DND-41 (cell line): ENCODE measurements around the gene TSPO.

Source experiments
- ATAC-seq: fragments of 200-7000 bp; cut with Tn5 transposase; 3 replicates; pipeline ENCODE4 v1.9.1; 2021; ENCODE audit warnings: low read depth; ENCODE audit not compliant: insufficient read depth
- DNase-seq: peaks from one replicate; pipeline ENCODE4 v3.0.0-alpha.2; 2020
- H2AFZ ChIP-seq: 2 replicates; pipeline ENCODE4 v1.6.0; 2012; ENCODE audit warnings: low read depth, low read length
- H3K27ac ChIP-seq: 2 replicates; pipeline ENCODE4 v1.5.1; 2012; ENCODE audit warnings: low read length, inconsistent platforms
- H3K27me3 ChIP-seq: fragments of 200-600 bp; sonication (generic); 2 replicates; pipeline ENCODE4 v1.6.0; 2012; ENCODE audit warnings: low read length, mild to moderate bottlenecking, inconsistent platforms; ENCODE audit not compliant: insufficient read depth, poor library complexity
- H3K36me3 ChIP-seq: 2 replicates; pipeline ENCODE4 v1.5.1; 2012; ENCODE audit warnings: low read length, inconsistent platforms; ENCODE audit not compliant: insufficient read depth
- H3K4me1 ChIP-seq: 2 replicates; pipeline ENCODE4 v1.5.1; 2012; ENCODE audit warnings: mild to moderate bottlenecking, low read length; ENCODE audit not compliant: insufficient read depth
- H3K4me2 ChIP-seq: 2 replicates; pipeline ENCODE4 v1.6.0; 2012; ENCODE audit warnings: mild to moderate bottlenecking, moderate library complexity, low read length, inconsistent platforms; ENCODE audit not compliant: insufficient read depth
- H3K4me3 ChIP-seq, 2 experiments: fragments of 200-600 bp in 1 of 2; shearing (Covaris generic) in 1 of 2; 2 replicates each; pipeline ENCODE4 v1.5.1; 2012 to 2016; ENCODE audit warnings: inconsistent platforms in 2 of 2, low read length in 2 of 2, mild to moderate bottlenecking in 2 of 2, low read depth in 1 of 2, moderate library complexity in 1 of 2
- H3K79me2 ChIP-seq: 2 replicates; pipeline ENCODE4 v1.6.0; 2012; ENCODE audit warnings: low read length, inconsistent platforms; ENCODE audit not compliant: insufficient read depth
- H3K9ac ChIP-seq: 2 replicates; pipeline ENCODE4 v1.6.0; 2012; ENCODE audit warnings: low read depth, mild to moderate bottlenecking, inconsistent platforms, low read length, moderate library complexity
- H3K9me3 ChIP-seq: 2 replicates; pipeline ENCODE4 v1.5.1; 2012; ENCODE audit warnings: low read length, moderate library complexity, mild to moderate bottlenecking, inconsistent platforms; ENCODE audit not compliant: insufficient read depth, severe bottlenecking
- H4K20me1 ChIP-seq: 2 replicates; pipeline ENCODE4 v1.6.0; 2012; ENCODE audit warnings: low read length; ENCODE audit not compliant: insufficient read depth
- CTCF ChIP-seq: IDR thresholded peaks from 2 replicates; pipeline ENCODE4 v1.5.1; 2012; ENCODE audit warnings: borderline replicate concordance, low read length, moderate library complexity, mild to moderate bottlenecking; ENCODE audit not compliant: poor library complexity, severe bottlenecking; ENCODE audit errors: extremely low read depth
- EZH2 ChIP-seq: IDR thresholded peaks from 3 replicates; pipeline ENCODE4 v1.6.1; 2012; ENCODE audit warnings: borderline replicate concordance, low read depth, mild to moderate bottlenecking, moderate library complexity, low read length, inconsistent platforms; ENCODE audit not compliant: severe bottlenecking

TSPO gene

GRCh38 chr22:43180670-43181069, 29.3 kb downstream of the TSPO start:
- peaks cover 74% of the 10 kb centered on the region for H3K36me3 ChIP-seq
- ATAC-seq (no peak), DNase-seq (no peak)
- peaks cover 14% of the 10 kb centered on the region for H3K4me1 ChIP-seq
- TF ChIP-seq EZH2 (no peak), CTCF (no peak)
- H3K27ac ChIP-seq = no peak overlapping the region
- no peak overlapping the region for H3K9ac ChIP-seq
- no peak overlapping the region for H3K4me3 ChIP-seq
- H3K79me2 ChIP-seq = peaks cover 43% of the 10 kb centered on the region
- no peak overlapping the region for H2AFZ ChIP-seq
- peaks cover 41% of the 10 kb centered on the region for H4K20me1 ChIP-seq
- no peak overlapping the region for H3K4me2 ChIP-seq
- no peaks in the 10 kb centered on the region for H3K27me3 ChIP-seq
- no peaks in the 10 kb centered on the region for H3K9me3 ChIP-seq

GRCh38 chr22:43181321-43182076, 30.1 kb downstream of the TSPO start:
- TF ChIP-seq CTCF (no peak), EZH2 (no peak)
- Histone ChIP-seq H3K4me3 (no peak overlapping the region), H3K9ac (no peak overlapping the region), H2AFZ (no peak overlapping the region), H3K4me2 (no peak overlapping the region), H4K20me1 (peaks cover 43% of the 10 kb centered on the region), H3K9me3 (no peaks in the 10 kb centered on the region), H3K27me3 (no peaks in the 10 kb centered on the region), H3K79me2 (peaks cover 52% of the 10 kb centered on the region), H3K36me3 (peaks cover 68% of the 10 kb centered on the region), H3K27ac (no peak overlapping the region), H3K4me1 (peaks cover 22% of the 10 kb centered on the region)
- DNase-seq (no peak), ATAC-seq (no peak)

GRCh38 chr22:43182118-43182517, 30.8 kb downstream of the TSPO start:
- H2AFZ ChIP-seq = no peak overlapping the region
- H3K4me1 ChIP-seq = peaks cover 22% of the 10 kb centered on the region
- no peak overlapping the region for H3K4me2 ChIP-seq
- no peak overlapping the region for H3K27ac ChIP-seq
- H3K36me3 ChIP-seq = peaks cover 68% of the 10 kb centered on the region
- ATAC-seq (no peak), DNase-seq (no peak)
- H4K20me1 ChIP-seq = peaks cover 43% of the 10 kb centered on the region
- no peak for TF ChIP-seq CTCF
- TF ChIP-seq EZH2 = no peak
- peaks cover 55% of the 10 kb centered on the region for H3K79me2 ChIP-seq
- no peak overlapping the region for H3K4me3 ChIP-seq
- no peaks in the 10 kb centered on the region for H3K27me3 ChIP-seq
- H3K9ac ChIP-seq = no peak overlapping the region
- H3K9me3 ChIP-seq = no peaks in the 10 kb centered on the region
